Left ventricle myocardium inferior (tissue), 1 donor: Measurements from ENCODE around the gene PRKCE. TPM values are rescaled to one million over a fixed set of nuclear protein-coding genes. Genes with fewer than 3 reads are reported as not detected.
A peak's percentile ranks its signal among the peaks of the same experiment; 100 is the strongest.

Experiments
- DNase-seq: peaks from one replicate; pipeline ENCODE4 v3.0.0-alpha.2; 2020
- H3K27ac ChIP-seq: fragments of 200-600 bp; replicated peaks from 2 replicates; pipeline ENCODE4 v1.8.0; 2021
- H3K27me3 ChIP-seq: fragments of 200-600 bp; 2 replicates; pipeline ENCODE4 v1.8.0; 2021; ENCODE audit warnings: low read depth
- H3K36me3 ChIP-seq: fragments of 200-600 bp; 2 replicates; pipeline ENCODE4 v1.8.0; 2021
- H3K4me1 ChIP-seq: fragments of 200-600 bp; 2 replicates; pipeline ENCODE4 v1.8.0; 2021
- H3K4me3 ChIP-seq: fragments of 200-600 bp; 2 replicates; pipeline ENCODE4 v1.8.0; 2021; ENCODE audit warnings: mild to moderate bottlenecking, moderate library complexity
- H3K9me3 ChIP-seq: fragments of 200-600 bp; replicated peaks from 2 replicates; pipeline ENCODE4 v1.8.0; 2021
- CTCF ChIP-seq: fragments of 200-600 bp; IDR thresholded peaks from 2 replicates; pipeline ENCODE4 v1.8.0; 2021; ENCODE audit warnings: antibody characterized with exemption, mild to moderate bottlenecking, borderline replicate concordance
- intact Hi-C: fragments of 100-400 bp; cut with micrococcal nuclease; formaldehyde crosslinking; loops from one replicate; pipeline ENCODE4 v1.11.0; 2022
- total RNA-seq: library from RNA; stranded (reverse); fragmentation: NEBNext Ultra II Directional; extraction: Animal tissue kit (Norgen Biotek cat#: 25700); gene quantifications from one replicate; pipeline ENCODE4 v1.2.1, GENCODE V29; 2021
- donor health status: DM: no; HTN: yes; CAD: no; lungs with severe emphysema.

PRKCE gene
- total RNA-seq, 1 donor from 2014 or later, result 14.7 TPM

DNA sequence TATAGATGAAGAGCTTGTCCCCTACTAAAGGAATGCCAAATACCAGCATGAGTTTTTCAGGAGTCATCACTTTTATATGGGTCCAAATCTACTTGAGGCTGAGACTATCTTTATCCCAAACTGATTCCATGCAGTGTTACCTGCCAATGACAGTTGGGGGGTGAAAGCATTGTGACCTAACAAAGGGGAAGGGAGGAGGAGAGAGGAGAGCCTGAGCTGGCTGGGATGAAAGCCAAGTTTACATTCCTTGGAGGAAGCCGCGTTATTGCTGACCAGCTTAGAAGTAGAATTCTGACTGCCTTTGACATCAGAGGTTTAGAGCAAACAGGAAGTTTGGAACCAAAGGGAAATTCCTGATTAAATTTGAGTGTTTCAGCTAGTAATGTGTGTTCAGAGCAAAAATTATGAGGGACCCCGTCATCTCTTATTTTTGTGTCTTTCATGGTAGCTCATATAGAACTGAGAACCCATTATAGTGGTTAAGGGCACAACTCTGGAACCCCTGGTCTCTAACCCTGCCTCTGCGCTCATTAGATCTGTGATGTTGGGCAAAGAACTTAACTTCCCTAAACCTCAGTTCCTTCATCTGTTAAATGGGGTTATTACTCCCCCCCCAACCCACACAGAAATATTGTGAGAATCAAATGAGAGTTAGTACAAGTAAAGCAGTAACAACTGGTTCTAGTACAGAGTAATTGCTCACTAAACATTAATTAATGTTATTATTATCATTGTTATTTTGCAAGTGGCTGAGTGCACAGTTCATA lies 446.4 kb downstream of the PRKCE start:
- no peak for TF ChIP-seq CTCF
- Histone ChIP-seq H3K36me3 (peaks cover 7% of the 10 kb centered on the region), H3K27me3 (no peaks in the 10 kb centered on the region), H3K9me3 (peaks cover 7% of the 10 kb centered on the region), H3K4me3 (no peak overlapping the region), H3K27ac (peak overlapping the region; percentile 74), H3K4me1 (peaks cover 37% of the 10 kb centered on the region)
- intact Hi-C loops, result no loop called here
- no peak for DNase-seq

GRCh38 chr2:46098621-46099062 lies 447.2 kb downstream of the PRKCE start:
- no peak overlapping the region for H3K4me3 ChIP-seq
- no peak for TF ChIP-seq CTCF
- H3K27me3 ChIP-seq, result no peaks in the 10 kb centered on the region
- intact Hi-C loops, result no loop called here
- DNase-seq, result no peak
- H3K27ac ChIP-seq, result peak overlapping the region; percentile 74
- H3K9me3 ChIP-seq, result peaks cover 15% of the 10 kb centered on the region
- peaks cover 7% of the 10 kb centered on the region for H3K36me3 ChIP-seq
- peaks cover 37% of the 10 kb centered on the region for H3K4me1 ChIP-seq

DNA sequence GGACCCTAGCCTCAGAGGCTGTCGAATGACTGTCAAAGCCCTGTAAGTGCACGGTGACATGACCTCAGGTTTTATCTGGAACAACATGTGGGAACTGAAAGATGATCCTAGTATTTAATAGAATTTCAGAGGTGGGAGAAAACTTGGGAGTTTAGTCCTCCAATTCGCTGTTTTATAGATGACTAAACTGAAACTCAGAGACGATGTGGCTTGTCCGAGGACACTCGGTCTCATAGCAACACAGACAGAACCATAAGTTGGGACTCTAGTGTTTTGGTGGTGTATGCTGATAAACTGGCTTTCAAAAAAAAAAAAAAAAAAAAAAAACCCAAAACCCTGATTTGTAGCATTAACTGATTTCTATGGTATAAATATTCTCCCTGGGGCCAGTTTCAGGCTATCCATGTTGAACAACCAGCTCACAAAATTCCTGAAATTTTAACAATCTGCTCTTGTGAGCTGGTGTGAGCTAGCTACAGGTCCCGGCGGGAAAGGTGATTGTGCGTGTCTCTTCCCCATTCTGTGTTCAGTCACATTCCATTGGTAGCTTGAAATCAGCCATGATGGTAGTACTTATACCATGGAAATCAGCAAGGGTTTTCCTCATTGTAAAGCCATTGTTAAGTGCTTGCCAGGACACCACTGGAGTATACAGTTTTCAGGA lies 450.2 kb downstream of the PRKCE start:
- no peak for DNase-seq
- intact Hi-C loops, result no loop called here
- no peak overlapping the region for H3K27ac ChIP-seq

GRCh38 chr2:46106690-46107089 lies 455.2 kb downstream of the PRKCE start:
- no peak for TF ChIP-seq CTCF

More for the DNA sequence above, 450.2 kb downstream of the PRKCE start:
- peaks cover 24% of the 10 kb centered on the region for H3K9me3 ChIP-seq
- H3K4me3 ChIP-seq, result no peak overlapping the region
- no peak for TF ChIP-seq CTCF
- H3K4me1 ChIP-seq, result peaks cover 23% of the 10 kb centered on the region
- peaks cover 10% of the 10 kb centered on the region for H3K36me3 ChIP-seq
- H3K27me3 ChIP-seq, result no peaks in the 10 kb centered on the region

DNA sequence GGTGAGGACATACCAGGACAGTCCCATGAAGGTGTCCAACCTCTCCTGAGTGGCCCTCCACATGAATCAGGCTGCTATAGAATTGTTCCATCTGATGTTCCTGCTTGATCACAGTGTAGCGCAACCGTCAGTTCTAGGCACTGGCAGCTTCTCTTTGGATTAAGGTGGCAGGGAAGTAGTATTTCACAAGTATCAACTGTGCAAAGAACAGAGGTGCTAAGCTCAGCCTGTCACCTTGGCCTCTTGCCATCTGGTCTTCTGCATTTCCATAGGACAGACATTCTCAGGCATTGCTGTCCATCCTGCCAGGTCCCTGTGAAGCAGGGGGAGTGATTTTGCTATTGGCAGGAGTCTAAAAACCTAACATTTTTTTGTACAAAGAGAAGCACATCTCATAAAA lies 463.5 kb downstream of the PRKCE start:
- H3K27ac ChIP-seq, result no peak overlapping the region
- H3K4me1 ChIP-seq, result peaks cover 51% of the 10 kb centered on the region
- intact Hi-C loops, result no loop called here

More at GRCh38 chr2:46106690-46107089, 455.2 kb downstream of the PRKCE start:
- Histone ChIP-seq H3K27ac (no peak overlapping the region), H3K9me3 (peaks cover 24% of the 10 kb centered on the region), H3K36me3 (peaks cover 10% of the 10 kb centered on the region), H3K4me1 (no peaks in the 10 kb centered on the region), H3K27me3 (no peaks in the 10 kb centered on the region), H3K4me3 (no peak overlapping the region)
- intact Hi-C loops, result no loop called here
- DNase-seq, result no peak

More for the DNA sequence above, 463.5 kb downstream of the PRKCE start:
- TF ChIP-seq CTCF, result no peak
- no peak overlapping the region for H3K4me3 ChIP-seq
- no peaks in the 10 kb centered on the region for H3K9me3 ChIP-seq
- DNase-seq, result no peak
- H3K27me3 ChIP-seq, result no peaks in the 10 kb centered on the region
- no peaks in the 10 kb centered on the region for H3K36me3 ChIP-seq
